IMR-90 (cell line): Measurements from ENCODE around the gene RAD51B. TPM values are rescaled to one million over a fixed set of nuclear protein-coding genes. Genes with fewer than 3 reads are reported as not detected.

Experiments
- ATAC-seq: fragments of 200-7000 bp; cut with Tn5 transposase; 2 replicates; pipeline ENCODE4 v1.9.1; 2020; ENCODE audit warnings: low read depth, mild to moderate bottlenecking, moderate library complexity
- BruUV-seq: library from RNA; stranded (reverse); fragments of 400-500 nt; replicated peaks from 2 replicates; lab custom pipeline; 2021; lab: Mats Ljungman, UMichigan
- CTCF ChIA-PET: fragments of 300-600 bp; formaldehyde crosslinking; extraction: SDS; loops from one replicate; lab custom pipeline; 2021; ENCODE audit warnings: antibody characterized with exemption; lab: Yijun Ruan, JAX
- POLR2A ChIA-PET: fragments of 300-600 bp; sonication (Branson Sonifier 250); formaldehyde crosslinking; loops from one replicate; lab custom pipeline; 2022; ENCODE audit warnings: antibody characterized with exemption; ENCODE audit not compliant: unreplicated experiment; lab: Charles Lee
- DNase-seq: peaks from one replicate; pipeline ENCODE4 v3.0.0; 2013
- H2AFZ ChIP-seq: replicated peaks from 2 replicates; pipeline ENCODE3; 2013; ENCODE audit warnings: low read length, mild to moderate bottlenecking; ENCODE audit not compliant: poor library complexity
- H2AK5ac ChIP-seq: 2 replicates; pipeline ENCODE4 v1.6.1; 2013; ENCODE audit warnings: low read depth, low read length, inconsistent platforms
- H2AK9ac ChIP-seq: replicated peaks from 2 replicates; pipeline ENCODE3; 2013; ENCODE audit warnings: mild to moderate bottlenecking, low read depth, low read length, moderate library complexity; ENCODE audit not compliant: poor library complexity
- H2BK120ac ChIP-seq: 2 replicates; pipeline ENCODE4 v1.6.1; 2013; ENCODE audit warnings: low read depth, low read length, inconsistent platforms
- H2BK15ac ChIP-seq: 3 replicates; pipeline ENCODE4 v1.6.1; 2013; ENCODE audit warnings: low read depth, low read length, inconsistent platforms
- H2BK20ac ChIP-seq: 2 replicates; pipeline ENCODE4 v1.6.1; 2013; ENCODE audit warnings: low read depth, mild to moderate bottlenecking, inconsistent platforms, low read length, moderate library complexity
- H2BK5ac ChIP-seq: 2 replicates; pipeline ENCODE4 v1.6.1; 2013; ENCODE audit warnings: mild to moderate bottlenecking, low read depth, low read length, inconsistent platforms; ENCODE audit not compliant: poor library complexity, severe bottlenecking
- H3K14ac ChIP-seq: replicated peaks from 2 replicates; pipeline ENCODE4 v1.6.1; 2013; ENCODE audit warnings: low read depth, low read length, inconsistent platforms
- H3K18ac ChIP-seq: 2 replicates; pipeline ENCODE4 v1.6.1; 2013; ENCODE audit warnings: low read depth, low read length, control low read depth
- H3K23ac ChIP-seq: 2 replicates; pipeline ENCODE4 v1.6.1; 2013; ENCODE audit warnings: low read depth, low read length, inconsistent platforms
- H3K27ac ChIP-seq: 2 replicates; pipeline ENCODE4 v1.5.1; 2013; ENCODE audit warnings: mild to moderate bottlenecking, control low read depth, low read length; ENCODE audit not compliant: insufficient read depth
- H3K27me3 ChIP-seq: 2 replicates; pipeline ENCODE4 v1.6.1; 2013; ENCODE audit warnings: low read length; ENCODE audit not compliant: control insufficient read depth, insufficient read depth
- H3K36me3 ChIP-seq: 2 replicates; pipeline ENCODE4 v1.6.1; 2013; ENCODE audit warnings: low read length, mixed read lengths; ENCODE audit not compliant: control insufficient read depth, insufficient read depth
- H3K4ac ChIP-seq: 2 replicates; pipeline ENCODE4 v1.6.1; 2013; ENCODE audit warnings: low read depth, low read length, inconsistent platforms
- H3K4me1 ChIP-seq: 2 replicates; pipeline ENCODE4 v1.6.1; 2013; ENCODE audit warnings: low read length, mixed read lengths; ENCODE audit not compliant: control insufficient read depth, insufficient read depth
- H3K4me2 ChIP-seq: 2 replicates; pipeline ENCODE4 v1.6.1; 2013; ENCODE audit warnings: low read depth, mild to moderate bottlenecking, control low read depth, low read length, moderate library complexity
- H3K4me3 ChIP-seq: 2 replicates; pipeline ENCODE4 v1.5.1; 2013; ENCODE audit warnings: low read depth, mild to moderate bottlenecking, control low read depth, low read length, moderate library complexity; ENCODE audit not compliant: insufficient read depth
- H3K56ac ChIP-seq: 2 replicates; pipeline ENCODE4 v1.6.1; 2013; ENCODE audit warnings: low read length, inconsistent platforms; ENCODE audit not compliant: insufficient read depth; ENCODE audit errors: extremely low read depth
- H3K79me1 ChIP-seq, 2 experiments: 2 replicates each; pipeline ENCODE4 v1.6.1; 2013; ENCODE audit warnings: low read length in 2 of 2, inconsistent platforms in 1 of 2, low read depth in 1 of 2
- H3K9ac ChIP-seq: 2 replicates; pipeline ENCODE4 v1.6.1; 2013; ENCODE audit warnings: low read depth, low read length, control low read depth
- H3K9me1 ChIP-seq: 2 replicates; pipeline ENCODE4 v1.6.1; 2013; ENCODE audit warnings: low read length, inconsistent platforms; ENCODE audit not compliant: insufficient read depth
- H3K9me3 ChIP-seq: 2 replicates; pipeline ENCODE4 v1.6.1; 2013; ENCODE audit warnings: low read length; ENCODE audit not compliant: control insufficient read depth, insufficient read depth
- H4K20me1 ChIP-seq: 2 replicates; pipeline ENCODE4 v1.6.1; 2013; ENCODE audit warnings: low read length, inconsistent platforms; ENCODE audit not compliant: insufficient read depth
- H4K5ac ChIP-seq: 2 replicates; pipeline ENCODE4 v1.6.1; 2013; ENCODE audit warnings: mild to moderate bottlenecking, low read depth, low read length, control low read depth
- H4K8ac ChIP-seq, 2 experiments: 2 replicates each; pipeline ENCODE4 v1.6.1; 2013; ENCODE audit warnings: low read depth in 2 of 2, low read length in 2 of 2, control low read depth in 1 of 2, inconsistent platforms in 1 of 2
- H4K91ac ChIP-seq: 2 replicates; pipeline ENCODE4 v1.6.1; 2013; ENCODE audit warnings: low read depth, low read length, inconsistent platforms; ENCODE audit not compliant: insufficient read depth
- MAFK ChIP-seq: IDR thresholded peaks from 2 replicates; pipeline ENCODE4 v1.6.1; 2012; ENCODE audit warnings: low read depth, low read length, improper control_type of control experiment
- NFE2L2 ChIP-seq: fragments of 150-350 bp; IDR thresholded peaks from 2 replicates; pipeline ENCODE4 v1.6.1; 2016; ENCODE audit warnings: low read depth, mild to moderate bottlenecking, low read length
- RAD21 ChIP-seq: IDR thresholded peaks from 2 replicates; pipeline ENCODE4 v1.6.1; 2012; ENCODE audit warnings: low read length, improper control_type of control experiment
- WGBS, 2 experiments: methylation state at CpG; one replicate each; pipeline versions ENCODE4 v1.1.5 to v1.1.7; 2013; ENCODE audit warnings: missing lambda C conversion rate in 2 of 2; ENCODE audit not compliant: insufficient read length in 1 of 2; ENCODE audit errors: extremely low coverage in 2 of 2; 5-methylcytosine and 5-hydroxymethylcytosine counted together
- dilution Hi-C: fragments of 300-500 bp; cut with HindIII; formaldehyde crosslinking; loops from one replicate; pipeline ENCODE4 v1.14.3; 2018; ENCODE audit warnings: low sequenced_read_pairs; ENCODE audit not compliant: unreplicated experiment
- in situ Hi-C: fragments of 300-500 bp; cut with MboI; formaldehyde crosslinking; loops from 3 replicates; pipeline ENCODE4 v1.14.3; 2019; ENCODE audit warnings: low sequenced_read_pairs, inconsistent platforms, mixed read lengths
- intact Hi-C: fragments of 100-400 bp; cut with micrococcal nuclease; formaldehyde crosslinking; loops from 2 replicates; pipeline ENCODE4 v1.10.0; 2022
- polyA plus RNA-seq, 3 experiments: library from polyadenylated mRNA; depleted of rRNA; stranded (reverse); fragments of >200 nt; gene quantifications; 2 replicates each; pipeline ENCODE4 v1.2.3, GENCODE V29; 2012; ENCODE audit warnings: low replicate concordance in 1 of 3
- total RNA-seq: library from RNA; depleted of rRNA; stranded (reverse); fragments of >200 nt; gene quantifications from 2 replicates; pipeline ENCODE4 v1.2.3, GENCODE V29; 2012
- TF ChIP-seq, protein P1 (sequence below): conservative IDR thresholded peaks from 2 replicates; pipeline ENCODE4 v1.5.1; 2012; ENCODE audit warnings: mild to moderate bottlenecking, low read depth, low read length, improper control_type of control experiment
- TF ChIP-seq, protein P2 (sequence below): fragments of 150-350 bp; IDR thresholded peaks from 2 replicates; pipeline ENCODE4 v1.6.1; 2017; ENCODE audit warnings: mild to moderate bottlenecking, antibody characterized with exemption, low read length, low read depth

Gene RAD51B
- total and polyA plus RNA-seq, 2 of the 4 experiments (the other 2 are of a cell fraction) = 5.1 to 18.8 TPM

DNA sequence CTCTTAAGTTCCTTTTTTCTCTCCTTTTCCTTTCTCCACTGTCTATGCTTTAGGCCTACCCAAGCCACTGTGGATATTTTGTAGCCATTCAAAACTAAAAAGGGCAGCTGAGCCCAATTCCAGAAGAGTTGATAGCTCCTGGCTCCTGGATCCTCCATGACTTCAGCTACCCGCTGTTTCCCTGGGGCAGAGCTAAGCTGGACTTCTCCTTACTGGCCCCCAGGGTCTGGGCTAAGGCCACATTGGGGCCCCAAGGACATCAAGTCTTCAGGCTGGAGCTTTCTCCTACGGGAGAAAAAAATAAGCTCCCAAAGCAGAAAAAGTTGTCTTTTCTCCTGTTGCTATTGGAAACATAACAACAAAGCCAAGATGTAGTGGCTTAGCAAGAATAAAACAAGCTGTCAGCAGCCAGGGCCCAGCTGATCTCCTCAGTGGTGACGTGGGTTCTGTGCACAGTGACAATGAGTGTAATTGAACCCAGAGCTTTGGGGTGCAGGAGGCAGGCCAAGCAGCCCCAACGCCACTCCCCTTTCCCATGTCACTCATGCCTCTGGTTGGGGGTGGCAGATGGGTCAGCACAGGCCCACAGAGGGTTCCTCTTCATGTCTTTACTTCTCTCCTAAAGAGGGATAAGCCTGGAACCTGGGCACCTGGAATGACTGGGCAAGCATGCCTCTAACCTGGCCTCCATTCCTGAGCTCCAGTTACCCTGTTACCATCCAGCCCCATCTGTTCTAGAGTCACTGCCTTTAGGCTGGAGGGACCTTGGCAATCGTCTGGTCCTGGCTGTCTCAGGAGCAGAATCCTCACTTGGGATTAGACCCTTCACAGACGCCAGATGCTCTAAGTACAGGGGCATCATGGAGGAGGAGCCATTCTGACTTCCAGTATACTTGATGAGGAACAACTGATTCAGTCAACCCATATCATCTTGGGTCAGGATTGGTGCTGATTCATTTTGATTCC lies 802.1 kb downstream of the RAD51B start:
- Histone ChIP-seq H3K4me1 (peaks cover 9% of the 10 kb centered on the region; the same call in 1 of the 2 replicates), H3K56ac (no peak overlapping the region), H3K9me1 (peaks cover 5% of the 10 kb centered on the region; the same call in 1 of the 2 replicates), H4K8ac (no peak overlapping the region), H4K20me1 (no peaks in the 10 kb centered on the region), H2AFZ (no peak overlapping the region), H3K23ac (no peak overlapping the region), H3K14ac (peak overlapping the region; percentile 10; the same call in 1 of the 2 replicates), H3K79me1 (no peaks in the 10 kb centered on the region), H4K5ac (no peak overlapping the region), H3K27me3 (no peaks in the 10 kb centered on the region), H3K4me2 (no peak overlapping the region), H3K27ac (no peak overlapping the region), H3K36me3 (no peaks in the 10 kb centered on the region), H2AK9ac (peak overlapping the region; percentile 17), H4K91ac (peak overlapping the region; percentile 23; the same call in 1 of the 2 replicates), H3K4me3 (no peak overlapping the region), H2BK5ac (no peak overlapping the region), H2BK20ac (peak overlapping the region; percentile 3; the same call in 1 of the 2 replicates), H3K9me3 (peaks cover 5% of the 10 kb centered on the region), H2AK5ac (no peak overlapping the region; the same call in none of the 2 replicates), H2BK120ac (peak overlapping the region; percentile 26; the same call in 1 of the 2 replicates), H2BK15ac (peak overlapping the region; percentile 26; the same call in 1 of the 3 replicates), H3K18ac (no peak overlapping the region), H3K4ac (peak overlapping the region; percentile 36; the same call in 1 of the 2 replicates), H3K9ac (no peak overlapping the region)
- WGBS, 2 experiments = no CpG with 5 or more reads among the region's 6 CpGs
- in situ Hi-C loops = no loop called here
- dilution Hi-C loops = no loop called here
- CTCF ChIA-PET = interaction anchor here (0.6 to 1.1 kb wide), 4 partner anchors 32 to 137 kb away, joined by 3 read pairs; no protein-coding TSS in a partner anchor
- ATAC-seq (peak; percentile 59), DNase-seq (peak; percentile 79)
- BruUV-seq = no TSS peak
- intact Hi-C loops = no loop called here
- no peak for TF ChIP-seq MAFK
- TF ChIP-seq, protein P1, sequence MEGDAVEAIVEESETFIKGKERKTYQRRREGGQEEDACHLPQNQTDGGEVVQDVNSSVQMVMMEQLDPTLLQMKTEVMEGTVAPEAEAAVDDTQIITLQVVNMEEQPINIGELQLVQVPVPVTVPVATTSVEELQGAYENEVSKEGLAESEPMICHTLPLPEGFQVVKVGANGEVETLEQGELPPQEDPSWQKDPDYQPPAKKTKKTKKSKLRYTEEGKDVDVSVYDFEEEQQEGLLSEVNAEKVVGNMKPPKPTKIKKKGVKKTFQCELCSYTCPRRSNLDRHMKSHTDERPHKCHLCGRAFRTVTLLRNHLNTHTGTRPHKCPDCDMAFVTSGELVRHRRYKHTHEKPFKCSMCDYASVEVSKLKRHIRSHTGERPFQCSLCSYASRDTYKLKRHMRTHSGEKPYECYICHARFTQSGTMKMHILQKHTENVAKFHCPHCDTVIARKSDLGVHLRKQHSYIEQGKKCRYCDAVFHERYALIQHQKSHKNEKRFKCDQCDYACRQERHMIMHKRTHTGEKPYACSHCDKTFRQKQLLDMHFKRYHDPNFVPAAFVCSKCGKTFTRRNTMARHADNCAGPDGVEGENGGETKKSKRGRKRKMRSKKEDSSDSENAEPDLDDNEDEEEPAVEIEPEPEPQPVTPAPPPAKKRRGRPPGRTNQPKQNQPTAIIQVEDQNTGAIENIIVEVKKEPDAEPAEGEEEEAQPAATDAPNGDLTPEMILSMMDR = no peak
- TF ChIP-seq, protein P2, sequence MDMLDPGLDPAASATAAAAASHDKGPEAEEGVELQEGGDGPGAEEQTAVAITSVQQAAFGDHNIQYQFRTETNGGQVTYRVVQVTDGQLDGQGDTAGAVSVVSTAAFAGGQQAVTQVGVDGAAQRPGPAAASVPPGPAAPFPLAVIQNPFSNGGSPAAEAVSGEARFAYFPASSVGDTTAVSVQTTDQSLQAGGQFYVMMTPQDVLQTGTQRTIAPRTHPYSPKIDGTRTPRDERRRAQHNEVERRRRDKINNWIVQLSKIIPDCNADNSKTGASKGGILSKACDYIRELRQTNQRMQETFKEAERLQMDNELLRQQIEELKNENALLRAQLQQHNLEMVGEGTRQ = peak; percentile 45; the same call in 1 of the 2 replicates
- TF ChIP-seq NFE2L2 = no peak
- TF ChIP-seq RAD21 = no peak
- POLR2A ChIA-PET = no interaction called here
